ENCODE results near the gene LRRC36.

- TF ChIP-seq CTCF (IDR thresholded peaks at IDR 0.05) (no peak), ELF4 (CRISPR knock-in tag; IDR thresholded peaks at IDR 0.05; ENCODE audit: low read depth) (no peak)
Measured at GRCh38 chr16:67370661-67371060, 44.0 kb downstream of the LRRC36 start.

Data from WTC11 (cell line).